ENCODE results near the gene HMCN1.
A peak's percentile ranks its signal among the peaks of the same experiment; 100 is the strongest.

Gene HMCN1

GRCh38 chr1:185834371-185834905 is 100.2 kb downstream of the HMCN1 start:
- Mint-ChIP-seq H3K9me3 (no peaks in the 10 kb centered on the region), H3K27ac (no peak overlapping the region), H3K4me1 (no peaks in the 10 kb centered on the region), H3K36me3 (no peaks in the 10 kb centered on the region), H3K27me3 (peaks cover 0 to 4% of the 10 kb centered on the region in 2 donors), H3K4me3 (no peak overlapping the region)
- ATAC-seq (replicated peaks) (no peak), DNase-seq (no peak)

DNA sequence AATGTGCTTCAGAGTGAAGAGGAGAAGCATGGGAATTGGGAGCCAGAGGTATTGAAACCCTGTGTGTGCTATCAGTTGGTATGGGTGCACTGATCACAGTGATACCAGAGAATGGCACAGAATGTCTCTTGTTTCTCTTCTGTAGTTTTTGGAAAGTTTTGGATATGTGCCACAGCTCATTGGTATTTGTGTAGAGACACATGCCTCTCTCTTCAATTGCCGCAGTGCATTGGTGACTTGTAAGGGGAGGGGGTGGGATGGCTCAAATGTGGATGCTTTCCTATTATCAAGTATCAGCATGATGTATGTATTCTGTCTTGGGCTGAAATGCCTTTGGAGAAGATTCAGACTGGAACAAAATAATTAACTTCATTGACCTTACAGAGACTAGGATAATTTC is 101.0 kb downstream of the HMCN1 start:
- no peak for DNase-seq
- H3K9me3 Mint-ChIP-seq, result no peaks in the 10 kb centered on the region
- no peak for ATAC-seq (replicated peaks)
- no peaks in the 10 kb centered on the region for H3K4me1 Mint-ChIP-seq
- no peaks in the 10 kb centered on the region for H3K27me3 Mint-ChIP-seq
- H3K36me3 Mint-ChIP-seq, result no peaks in the 10 kb centered on the region
- no peak overlapping the region for H3K4me3 Mint-ChIP-seq
- H3K27ac Mint-ChIP-seq, result no peak overlapping the region

DNA sequence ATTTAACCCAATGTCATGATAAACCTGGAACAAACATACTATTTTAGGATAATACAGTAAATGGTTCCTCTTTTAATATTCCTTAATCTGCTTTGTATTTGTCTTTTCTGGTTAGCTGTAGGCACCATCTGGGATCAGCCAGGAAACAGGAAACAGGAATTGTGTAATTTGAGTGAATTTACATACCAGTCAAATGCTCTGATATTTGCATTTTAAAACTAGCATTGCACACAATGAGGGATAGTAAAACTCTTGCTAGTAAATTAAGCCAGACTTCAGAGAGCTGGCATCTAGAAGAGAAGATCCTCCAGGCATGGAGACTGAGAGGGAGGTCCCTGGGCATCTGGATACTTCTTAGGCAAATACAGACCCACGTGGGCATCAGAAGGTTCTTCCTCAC is 103.5 kb downstream of the HMCN1 start:
- Mint-ChIP-seq H3K27ac (no peak overlapping the region), H3K4me1 (no peaks in the 10 kb centered on the region), H3K9me3 (no peaks in the 10 kb centered on the region), H3K27me3 (no peaks in the 10 kb centered on the region), H3K4me3 (no peak overlapping the region), H3K36me3 (no peaks in the 10 kb centered on the region)
- ATAC-seq (replicated peaks) (no peak), DNase-seq (no peak)

GRCh38 chr1:185838111-185838510 is 103.9 kb downstream of the HMCN1 start:
- H3K9me3 Mint-ChIP-seq, result no peaks in the 10 kb centered on the region
- no peak for DNase-seq
- ATAC-seq (replicated peaks), result no peak
- no peak overlapping the region for H3K27ac Mint-ChIP-seq
- no peaks in the 10 kb centered on the region for H3K27me3 Mint-ChIP-seq
- H3K4me1 Mint-ChIP-seq, result no peaks in the 10 kb centered on the region
- no peaks in the 10 kb centered on the region for H3K36me3 Mint-ChIP-seq
- no peak overlapping the region for H3K4me3 Mint-ChIP-seq

GRCh38 chr1:185840880-185841279 is 106.7 kb downstream of the HMCN1 start:
- ATAC-seq (replicated peaks), result no peak
- H3K4me1 Mint-ChIP-seq, result no peaks in the 10 kb centered on the region
- no peak overlapping the region for H3K27ac Mint-ChIP-seq
- H3K36me3 Mint-ChIP-seq, result no peaks in the 10 kb centered on the region
- DNase-seq, result no peak
- H3K9me3 Mint-ChIP-seq, result no peaks in the 10 kb centered on the region
- no peaks in the 10 kb centered on the region for H3K27me3 Mint-ChIP-seq
- H3K4me3 Mint-ChIP-seq, result no peak overlapping the region

DNA sequence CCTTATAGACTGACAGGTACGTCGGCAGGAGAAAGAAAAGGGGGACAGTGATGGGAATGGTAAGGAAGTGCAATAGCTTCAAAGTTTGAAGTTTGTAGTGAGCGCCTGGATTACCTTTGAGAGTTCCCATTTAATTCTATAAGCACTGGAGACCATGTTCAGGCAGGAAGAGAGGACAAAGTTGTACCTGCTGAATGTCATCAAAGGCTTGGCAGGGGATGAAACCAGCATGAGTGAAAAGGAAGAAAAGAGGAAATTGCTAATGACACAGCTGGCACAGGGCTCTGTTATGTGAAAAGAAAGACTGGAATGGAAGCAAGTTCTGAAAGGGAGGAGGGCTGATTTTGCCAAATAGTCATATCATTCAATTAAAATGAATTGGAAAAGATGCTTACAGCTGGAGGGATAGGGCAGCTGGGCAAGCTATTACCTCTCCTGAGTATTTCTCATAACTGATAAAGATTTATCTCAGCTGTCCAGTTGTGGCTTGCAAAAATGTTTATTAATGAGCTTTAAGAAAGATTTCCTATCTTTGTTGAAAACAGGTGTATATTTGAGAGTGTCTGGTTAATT is 109.2 kb downstream of the HMCN1 start:
- DNase-seq, result no peak
- Mint-ChIP-seq H3K4me3 (no peak overlapping the region), H3K36me3 (no peaks in the 10 kb centered on the region), H3K4me1 (no peaks in the 10 kb centered on the region), H3K27ac (no peak overlapping the region), H3K9me3 (no peaks in the 10 kb centered on the region), H3K27me3 (no peaks in the 10 kb centered on the region)
- ATAC-seq (replicated peaks), result no peak

DNA sequence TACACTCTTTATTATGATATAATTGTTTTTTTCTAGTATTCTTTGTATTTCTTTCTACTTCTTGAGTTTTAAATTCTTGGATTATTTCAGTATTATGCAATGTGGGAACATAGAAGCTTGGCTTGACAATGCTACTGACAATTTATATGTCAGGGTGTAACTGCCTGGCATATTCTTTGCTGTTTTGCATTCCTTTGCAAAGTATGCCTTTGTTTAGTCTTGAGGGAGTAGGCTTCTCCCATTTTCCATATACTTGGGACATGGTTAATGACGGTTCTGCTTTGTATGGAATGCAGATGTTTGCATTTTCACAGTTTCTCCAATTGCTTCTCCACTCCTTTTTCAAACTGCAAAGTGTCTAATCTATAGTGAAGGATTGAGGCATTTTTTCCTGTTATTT is 109.8 kb downstream of the HMCN1 start:
- Mint-ChIP-seq H3K36me3 (no peaks in the 10 kb centered on the region), H3K27ac (no peak overlapping the region), H3K27me3 (no peaks in the 10 kb centered on the region), H3K4me1 (no peaks in the 10 kb centered on the region), H3K9me3 (no peaks in the 10 kb centered on the region), H3K4me3 (no peak overlapping the region)
- ATAC-seq (replicated peaks), result no peak
- DNase-seq, result no peak

GRCh38 chr1:185846672-185847444 is 112.7 kb downstream of the HMCN1 start:
- no peak for DNase-seq
- peak; percentile 19 to 57 for ATAC-seq (replicated peaks)
- H3K27ac Mint-ChIP-seq, result no peak overlapping the region
- no peaks in the 10 kb centered on the region for H3K9me3 Mint-ChIP-seq
- no peaks in the 10 kb centered on the region for H3K36me3 Mint-ChIP-seq
- H3K27me3 Mint-ChIP-seq, result no peaks in the 10 kb centered on the region
- H3K4me3 Mint-ChIP-seq, result no peak overlapping the region
- H3K4me1 Mint-ChIP-seq, result no peaks in the 10 kb centered on the region

- no peak overlapping the region for H3K4me3 Mint-ChIP-seq
- no peak overlapping the region for H3K27ac Mint-ChIP-seq
- no peak for DNase-seq
These were observed 114.8 kb downstream of the HMCN1 start for GRCh38 chr1:185849014-185849413.

GRCh38 chr1:185850366-185850765 is 116.2 kb downstream of the HMCN1 start:
- Mint-ChIP-seq H3K36me3 (no peaks in the 10 kb centered on the region), H3K27ac (no peak overlapping the region), H3K9me3 (no peaks in the 10 kb centered on the region), H3K4me1 (no peaks in the 10 kb centered on the region), H3K4me3 (no peak overlapping the region), H3K27me3 (no peaks in the 10 kb centered on the region)
- ATAC-seq (replicated peaks) (no peak), DNase-seq (no peak)

More at GRCh38 chr1:185849014-185849413, 114.8 kb downstream of the HMCN1 start:
- no peaks in the 10 kb centered on the region for H3K36me3 Mint-ChIP-seq
- no peak for ATAC-seq (replicated peaks)
- H3K9me3 Mint-ChIP-seq, result no peaks in the 10 kb centered on the region
- H3K4me1 Mint-ChIP-seq, result no peaks in the 10 kb centered on the region
- H3K27me3 Mint-ChIP-seq, result no peaks in the 10 kb centered on the region

GRCh38 chr1:185853739-185854138 is 119.5 kb downstream of the HMCN1 start:
- Mint-ChIP-seq H3K4me3 (no peak overlapping the region), H3K9me3 (no peaks in the 10 kb centered on the region), H3K27ac (no peak overlapping the region), H3K27me3 (no peaks in the 10 kb centered on the region), H3K4me1 (no peaks in the 10 kb centered on the region), H3K36me3 (no peaks in the 10 kb centered on the region)
- DNase-seq, result no peak
- ATAC-seq (replicated peaks), result no peak

DNA sequence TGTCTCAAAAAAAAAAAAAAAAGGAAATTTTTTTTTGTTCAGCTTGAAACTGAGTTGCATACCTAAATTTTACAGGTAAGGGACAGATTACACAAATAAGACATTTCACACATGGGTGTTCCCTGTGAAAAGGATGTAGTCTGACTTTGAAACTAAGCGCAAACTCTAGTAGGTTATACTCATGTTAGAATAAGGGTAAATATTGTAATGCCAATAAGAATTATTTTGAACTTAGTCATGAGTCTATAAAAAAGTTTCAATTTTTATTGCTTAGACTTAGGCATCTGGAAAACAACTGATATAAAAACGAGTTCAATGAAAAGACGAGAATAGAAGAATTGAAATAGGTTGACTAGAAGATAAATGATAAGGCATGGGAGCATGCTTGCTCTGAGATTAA is 122.3 kb downstream of the HMCN1 start:
- ATAC-seq (replicated peaks), result no peak
- Mint-ChIP-seq H3K27ac (no peak overlapping the region), H3K27me3 (no peaks in the 10 kb centered on the region)

GRCh38 chr1:185857442-185857841 is 123.3 kb downstream of the HMCN1 start:
- no peak overlapping the region for H3K27ac Mint-ChIP-seq
- H3K9me3 Mint-ChIP-seq, result no peaks in the 10 kb centered on the region
- ATAC-seq (replicated peaks) (no peak), DNase-seq (no peak)
- no peaks in the 10 kb centered on the region for H3K36me3 Mint-ChIP-seq
- no peak overlapping the region for H3K4me3 Mint-ChIP-seq
- H3K4me1 Mint-ChIP-seq, result no peaks in the 10 kb centered on the region
- no peaks in the 10 kb centered on the region for H3K27me3 Mint-ChIP-seq

More for the DNA sequence above, 122.3 kb downstream of the HMCN1 start:
- no peaks in the 10 kb centered on the region for H3K4me1 Mint-ChIP-seq
- no peak overlapping the region for H3K4me3 Mint-ChIP-seq
- DNase-seq, result no peak
- H3K36me3 Mint-ChIP-seq, result no peaks in the 10 kb centered on the region
- no peaks in the 10 kb centered on the region for H3K9me3 Mint-ChIP-seq

DNA sequence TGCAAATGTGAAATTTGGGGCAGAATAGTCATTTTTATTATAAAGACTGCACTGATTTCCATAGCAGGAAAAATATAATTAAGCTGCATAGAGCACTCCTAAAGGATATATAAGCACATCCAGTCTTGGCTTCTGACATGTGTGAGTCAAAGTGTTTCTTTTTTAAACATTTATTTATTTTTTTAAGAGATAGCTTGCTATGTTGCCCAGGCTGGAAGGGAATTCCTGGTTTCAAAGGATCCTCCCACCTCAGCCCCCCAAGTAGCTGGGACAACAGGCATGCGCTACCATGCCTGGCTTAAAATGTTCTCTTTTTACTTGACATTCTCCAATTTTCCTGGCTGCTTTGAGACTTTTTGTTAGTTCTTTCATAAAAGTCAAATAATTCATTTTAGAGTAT is 126.1 kb downstream of the HMCN1 start:
- H3K27ac Mint-ChIP-seq, result no peak overlapping the region
- H3K27me3 Mint-ChIP-seq, result no peaks in the 10 kb centered on the region
- ATAC-seq (replicated peaks) (no peak), DNase-seq (no peak)
- H3K4me3 Mint-ChIP-seq, result no peak overlapping the region
- no peaks in the 10 kb centered on the region for H3K4me1 Mint-ChIP-seq
- H3K9me3 Mint-ChIP-seq, result no peaks in the 10 kb centered on the region
- no peaks in the 10 kb centered on the region for H3K36me3 Mint-ChIP-seq

- H3K36me3 Mint-ChIP-seq, result no peaks in the 10 kb centered on the region
- H3K4me1 Mint-ChIP-seq, result no peaks in the 10 kb centered on the region
- H3K27ac Mint-ChIP-seq, result no peak overlapping the region
- ATAC-seq (replicated peaks) (no peak), DNase-seq (no peak)
- no peaks in the 10 kb centered on the region for H3K27me3 Mint-ChIP-seq
- no peak overlapping the region for H3K4me3 Mint-ChIP-seq
- H3K9me3 Mint-ChIP-seq, result no peaks in the 10 kb centered on the region
These were observed 126.7 kb downstream of the HMCN1 start for GRCh38 chr1:185860859-185861258.

Measured in stimulated activated naive B cell treated with anti-CD40 and anti-IgM and Interleukin-4, amounts not matched to agents 10 μg/mL and 1 μg/mL and 100 μg/mL, for 72 hours (primary cell).